Measurements from ENCODE around the gene RRP12.
A peak's percentile ranks its signal among the peaks of the same experiment; 100 is the strongest.

RRP12 gene

GRCh38 chr10:97321032-97321803 is 79.9 kb downstream of the RRP12 start:
- H3K27ac ChIP-seq = peak overlapping the region in 15 of 21 experiments; percentile 16 to 100 (median 98)
- peak overlapping the region; percentile 42 to 90 (median 87) for H3K4me3 ChIP-seq

GRCh38 chr10:97320480-97321031 is 80.6 kb downstream of the RRP12 start:
- Histone ChIP-seq H3K4me3 (peak overlapping the region; percentile 42 to 90 (median 87)), H3K27ac (peak overlapping the region in 19 of 21 experiments; percentile 30 to 100 (median 98))

GRCh38 chr10:97319671-97320479 is 81.3 kb downstream of the RRP12 start:
- H3K27ac ChIP-seq = peak overlapping the region; percentile 30 to 100 (median 98)
- peak overlapping the region; percentile 42 to 90 (median 87) for H3K4me3 ChIP-seq

- Histone ChIP-seq H3K4me3 (peak within 1 kb of the TSS; percentile 42 to 90 (median 87)), H3K27ac (peak within 1 kb of the TSS; percentile 93 to 100 (median 99))
These were observed 82.1 kb downstream of the RRP12 start, which contains the start of gene FRAT1 for GRCh38 chr10:97318772-97319651. FRAT1 (plus strand) TSS chr10:97319271; CDS start chr10:97319454, 183 bp downstream.

GRCh38 chr10:97314671-97315070 is 86.5 kb downstream of the RRP12 start:
- no peak overlapping the region for H3K27ac ChIP-seq
- no peak overlapping the region for H3K4me3 ChIP-seq

GRCh38 chr10:97312897-97313296 is 88.2 kb downstream of the RRP12 start:
- H3K27ac ChIP-seq = no peak overlapping the region
- no peak overlapping the region for H3K4me3 ChIP-seq

DNA sequence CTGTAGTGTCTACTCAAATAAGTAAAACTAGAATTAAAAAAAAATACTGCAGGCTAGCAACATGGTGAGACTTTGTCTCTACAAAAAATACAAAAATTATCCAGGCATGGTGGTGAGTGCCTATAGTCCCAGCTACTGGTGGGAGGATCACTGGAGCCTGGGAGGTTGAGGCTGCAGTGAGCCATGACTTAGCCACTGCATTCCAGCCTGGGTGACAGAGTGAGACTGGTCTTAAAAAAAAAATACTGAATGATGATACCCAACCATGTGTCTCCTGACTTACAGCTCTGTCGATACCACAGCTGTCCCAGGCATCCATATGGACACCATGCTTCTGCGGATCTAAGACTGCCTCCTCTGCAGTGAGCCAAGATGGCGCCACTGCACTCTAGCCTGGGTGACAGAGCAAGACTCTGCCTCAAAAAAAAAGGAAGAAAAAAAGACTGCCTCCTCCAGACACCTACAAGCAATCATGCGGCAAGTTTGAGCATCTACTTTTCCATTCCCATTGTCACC is 90.0 kb downstream of the RRP12 start:
- Histone ChIP-seq H3K4me3 (no peak overlapping the region), H3K27ac (no peak overlapping the region)

DNA sequence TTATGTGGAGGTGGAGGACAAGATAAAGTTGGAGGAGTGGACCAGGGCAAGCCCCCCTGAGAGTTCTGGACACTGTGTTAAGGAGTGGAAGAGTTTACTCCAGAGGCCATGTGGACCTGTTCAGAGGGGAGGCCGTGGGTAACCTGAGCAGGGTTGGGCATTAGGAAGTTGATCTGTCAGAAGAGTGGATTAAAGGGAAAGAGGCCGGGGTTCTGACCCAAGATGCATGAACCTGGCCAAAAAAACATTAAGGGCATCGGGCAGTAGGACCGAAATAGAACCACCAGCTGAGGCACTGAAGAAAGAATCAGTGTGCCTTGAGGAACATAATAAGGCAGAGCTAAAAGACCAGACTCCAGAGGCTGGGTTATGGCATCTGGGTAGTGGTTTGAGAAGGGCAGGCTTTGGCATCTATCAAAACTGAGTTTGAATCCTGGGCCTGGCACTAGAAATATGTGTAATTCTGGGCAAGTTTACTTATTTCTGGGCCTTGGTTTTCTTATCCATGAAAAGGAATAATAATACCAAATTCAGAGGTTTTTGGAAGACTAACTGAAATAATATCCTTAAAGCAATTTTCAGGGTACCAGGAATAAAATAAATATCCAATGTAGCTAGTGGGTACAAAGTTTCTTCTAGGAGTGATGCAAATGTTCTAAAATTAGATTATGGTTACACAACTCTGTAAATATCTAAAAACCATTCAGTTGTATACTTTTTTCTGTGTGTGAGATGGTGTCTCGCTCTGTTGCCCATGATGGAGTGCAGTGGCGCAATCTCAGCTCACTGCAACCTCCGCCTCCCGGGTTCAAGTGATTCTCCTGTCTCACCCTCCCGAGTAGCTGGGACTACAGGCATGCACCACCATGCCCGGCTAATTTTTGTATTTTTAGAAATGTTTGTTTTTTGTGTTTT is 93.0 kb downstream of the RRP12 start:
- Histone ChIP-seq H3K4me3 (no peak overlapping the region), H3K27ac (no peak overlapping the region)

DNA sequence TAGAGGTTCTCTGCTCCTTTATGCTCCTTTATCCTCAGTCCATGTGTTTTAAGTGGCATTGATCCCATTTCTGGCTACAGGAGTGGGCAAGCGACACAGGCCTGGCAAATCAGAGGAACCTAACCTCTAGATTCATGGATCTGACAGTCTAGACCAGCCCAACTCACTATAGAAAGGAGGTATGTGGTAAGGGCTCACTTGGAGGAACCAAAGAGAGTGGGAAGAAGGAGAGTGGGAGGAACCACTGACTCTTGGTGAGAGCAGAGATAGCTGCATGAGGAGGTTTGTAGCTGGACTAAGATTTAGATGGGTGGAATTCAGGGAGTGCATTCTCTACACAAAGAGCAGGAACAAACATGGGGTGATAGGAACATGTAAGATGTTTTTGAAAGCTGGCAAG is 93.7 kb downstream of the RRP12 start:
- Histone ChIP-seq H3K27ac (no peak overlapping the region), H3K4me3 (no peak overlapping the region)
